Measurements from ENCODE around the gene MIPOL1. TPM values are rescaled to one million over a fixed set of nuclear protein-coding genes. Genes with fewer than 3 reads are reported as not detected.

The MIPOL1 gene
- total RNA-seq, 1 donor from 2014 or later, result 18.4 TPM

GRCh38 chr14:37210448-37210847 is 12.7 kb downstream of the MIPOL1 start:
- no peak overlapping the region for H3K27ac Mint-ChIP-seq
- Histone ChIP-seq H3K9me3 (ENCODE audit: low read depth) (peaks cover 14% of the 10 kb centered on the region), H3K4me1 (no peaks in the 10 kb centered on the region), H3K27me3 (no peaks in the 10 kb centered on the region), H3K4me3 (no peak overlapping the region), H4K20me1 (ENCODE audit: low read depth) (no peaks in the 10 kb centered on the region), H3F3A (ENCODE audit: low read depth) (no peaks in the 10 kb centered on the region), H3K4me2 (no peak overlapping the region), H3K36me3 (no peaks in the 10 kb centered on the region), H3K79me2 (ENCODE audit: low read depth) (peaks cover 28% of the 10 kb centered on the region), H3K9ac (no peak overlapping the region), H3K27ac (no peak overlapping the region), H2AFZ (replicated peaks) (no peak overlapping the region)
- H3K9me3 Mint-ChIP-seq, result peaks cover 58% of the 10 kb centered on the region
- H3K4me3 Mint-ChIP-seq, result no peak overlapping the region
- TF ChIP-seq EZH2phosphoT487 (IDR thresholded peaks at IDR 0.05) (no peak), CTCF (IDR thresholded peaks at IDR 0.05) (no peak), EZH2 (IDR thresholded peaks at IDR 0.05) (no peak)
- H3K27me3 Mint-ChIP-seq (ENCODE audit: insufficient read depth, low read depth), result peaks cover 12% of the 10 kb centered on the region
- DNase-seq (ENCODE audit: low spot score), result no peak
- peaks cover 28% of the 10 kb centered on the region for H3K36me3 Mint-ChIP-seq
- H3K4me1 Mint-ChIP-seq, result peaks cover 4% of the 10 kb centered on the region

- TF ChIP-seq EZH2phosphoT487 (IDR thresholded peaks at IDR 0.05) (no peak), EZH2 (IDR thresholded peaks at IDR 0.05) (no peak), CTCF (IDR thresholded peaks at IDR 0.05) (no peak)
- DNase-seq (ENCODE audit: low spot score), result no peak
- H3K27ac Mint-ChIP-seq, result no peak overlapping the region
Measured at GRCh38 chr14:37213016-37213415, 15.3 kb downstream of the MIPOL1 start.

GRCh38 chr14:37215345-37215744 is 17.6 kb downstream of the MIPOL1 start:
- Mint-ChIP-seq H3K27ac (no peak overlapping the region), H3K9me3 (peaks cover 30% of the 10 kb centered on the region), H3K4me1 (peaks cover 2% of the 10 kb centered on the region), H3K27me3 (ENCODE audit: insufficient read depth, low read depth) (peaks cover 7% of the 10 kb centered on the region), H3K36me3 (peaks cover 17% of the 10 kb centered on the region), H3K4me3 (no peak overlapping the region)
- TF ChIP-seq CTCF (IDR thresholded peaks at IDR 0.05) (no peak), EZH2 (IDR thresholded peaks at IDR 0.05) (no peak), EZH2phosphoT487 (IDR thresholded peaks at IDR 0.05) (no peak)
- no peak overlapping the region for H3K27ac ChIP-seq
- H2AFZ ChIP-seq (replicated peaks), result no peak overlapping the region
- H4K20me1 ChIP-seq (ENCODE audit: low read depth), result no peaks in the 10 kb centered on the region
- H3K36me3 ChIP-seq, result no peaks in the 10 kb centered on the region
- H3K4me2 ChIP-seq, result no peak overlapping the region
- H3F3A ChIP-seq (ENCODE audit: low read depth), result no peaks in the 10 kb centered on the region
- no peak for DNase-seq (ENCODE audit: low spot score)
- no peak overlapping the region for H3K4me3 ChIP-seq
- no peaks in the 10 kb centered on the region for H3K79me2 ChIP-seq (ENCODE audit: low read depth)
- H3K9me3 ChIP-seq (ENCODE audit: low read depth), result no peaks in the 10 kb centered on the region
- no peaks in the 10 kb centered on the region for H3K4me1 ChIP-seq
- H3K9ac ChIP-seq, result no peak overlapping the region
- no peaks in the 10 kb centered on the region for H3K27me3 ChIP-seq

More at GRCh38 chr14:37213016-37213415, 15.3 kb downstream of the MIPOL1 start:
- H3K36me3 Mint-ChIP-seq, result peaks cover 23% of the 10 kb centered on the region
- no peaks in the 10 kb centered on the region for H4K20me1 ChIP-seq (ENCODE audit: low read depth)
- H3K27me3 Mint-ChIP-seq (ENCODE audit: insufficient read depth, low read depth), result peaks cover 10% of the 10 kb centered on the region
- H3K4me1 Mint-ChIP-seq, result peaks cover 4% of the 10 kb centered on the region
- H3K27me3 ChIP-seq, result no peaks in the 10 kb centered on the region
- H3K4me1 ChIP-seq, result no peaks in the 10 kb centered on the region
- H3F3A ChIP-seq (ENCODE audit: low read depth), result no peaks in the 10 kb centered on the region
- no peak overlapping the region for H3K4me2 ChIP-seq
- H3K4me3 ChIP-seq, result no peak overlapping the region
- H3K36me3 ChIP-seq, result no peaks in the 10 kb centered on the region
- H3K9me3 ChIP-seq (ENCODE audit: low read depth), result no peaks in the 10 kb centered on the region
- H3K27ac ChIP-seq, result no peak overlapping the region
- H3K9me3 Mint-ChIP-seq, result peaks cover 40% of the 10 kb centered on the region
- H2AFZ ChIP-seq (replicated peaks), result no peak overlapping the region
- H3K9ac ChIP-seq, result no peak overlapping the region
- H3K79me2 ChIP-seq (ENCODE audit: low read depth), result peaks cover 2% of the 10 kb centered on the region
- no peak overlapping the region for H3K4me3 Mint-ChIP-seq
